GM23338 (cell line): Measurements from ENCODE around the gene SCN4B. TPM values are rescaled to one million over a fixed set of nuclear protein-coding genes. Genes with fewer than 3 reads are reported as not detected.

Experiments used
- ATAC-seq: fragments of 200-7000 bp; cut with Tn5 transposase; 3 replicates; pipeline ENCODE4 v1.9.1; 2020
- DNase-seq: peaks from one replicate; pipeline ENCODE4 v3.0.0-alpha.2; 2015; ENCODE audit warnings: low spot score
- H2AFZ ChIP-seq: fragments of 200-600 bp; sonication (generic); 2 replicates; pipeline ENCODE4 v1.8.0; 2016; ENCODE audit warnings: antibody characterized with exemption, mild to moderate bottlenecking, moderate library complexity
- H3F3A ChIP-seq: fragments of 200-600 bp; sonication (generic); replicated peaks from 2 replicates; pipeline ENCODE4 v1.8.0; 2017; ENCODE audit warnings: antibody characterized with exemption, mixed run types, low read depth
- H3K27ac ChIP-seq: fragments of 200-600 bp; sonication (generic); 2 replicates; pipeline ENCODE4 v1.6.1; 2016; ENCODE audit warnings: low read depth
- H3K27me3 ChIP-seq: fragments of 200-600 bp; sonication (generic); 2 replicates; pipeline ENCODE4 v1.8.0; 2016; ENCODE audit warnings: mild to moderate bottlenecking, mixed run types, moderate library complexity; ENCODE audit not compliant: insufficient read depth
- H3K36me3 ChIP-seq: fragments of 200-600 bp; sonication (generic); 2 replicates; pipeline ENCODE4 v1.8.0; 2016; ENCODE audit warnings: mild to moderate bottlenecking; ENCODE audit not compliant: insufficient read depth
- H3K4me1 ChIP-seq: fragments of 200-600 bp; sonication (generic); 2 replicates; pipeline ENCODE4 v1.8.0; 2016; ENCODE audit warnings: mild to moderate bottlenecking, moderate library complexity; ENCODE audit not compliant: insufficient read depth
- H3K4me2 ChIP-seq: fragments of 200-600 bp; sonication (generic); 2 replicates; pipeline ENCODE4 v1.7.1; 2017; ENCODE audit warnings: mixed run types
- H3K4me3 ChIP-seq: fragments of 200-600 bp; sonication (generic); 2 replicates; pipeline ENCODE4 v1.6.1; 2016; ENCODE audit warnings: mixed run types
- H3K79me2 ChIP-seq: fragments of 200-600 bp; sonication (generic); replicated peaks from 2 replicates; pipeline ENCODE4 v1.8.0; 2017; ENCODE audit warnings: mild to moderate bottlenecking; ENCODE audit not compliant: insufficient read depth
- H3K9me2 ChIP-seq: fragments of 200-600 bp; sonication (generic); 2 replicates; pipeline ENCODE4 v1.8.0; 2017; ENCODE audit not compliant: insufficient read depth
- H4K20me1 ChIP-seq: fragments of 200-600 bp; sonication (generic); replicated peaks from 2 replicates; pipeline ENCODE4 v1.8.0; 2017; ENCODE audit warnings: mild to moderate bottlenecking; ENCODE audit not compliant: insufficient read depth
- H3K27ac Mint-ChIP-seq: 2 replicates; pipeline ENCODE4 v1.8.0; 2020; ENCODE audit warnings: inconsistent platforms, mild to moderate bottlenecking, moderate library complexity, mixed read lengths
- H3K27me3 Mint-ChIP-seq: 3 replicates; pipeline ENCODE4 v1.8.0; 2022; ENCODE audit warnings: low read depth, mild to moderate bottlenecking, moderate library complexity, mixed read lengths, inconsistent platforms; ENCODE audit not compliant: insufficient read depth, poor library complexity
- H3K36me3 Mint-ChIP-seq: 3 replicates; pipeline ENCODE4 v1.8.0; 2021; ENCODE audit warnings: low read depth, mild to moderate bottlenecking, inconsistent platforms, moderate library complexity, mixed read lengths
- H3K4me1 Mint-ChIP-seq: 3 replicates; pipeline ENCODE4 v1.8.0; 2020; ENCODE audit warnings: mild to moderate bottlenecking, inconsistent platforms, mixed read lengths
- H3K4me3 Mint-ChIP-seq: 3 replicates; pipeline ENCODE4 v1.8.0; 2021; ENCODE audit warnings: moderate library complexity, mild to moderate bottlenecking, inconsistent platforms, mixed read lengths
- H3K9me3 Mint-ChIP-seq: 3 replicates; pipeline ENCODE4 v1.8.0; 2020; ENCODE audit warnings: moderate library complexity, mild to moderate bottlenecking, inconsistent platforms, mixed read lengths
- JUNB ChIP-seq: IDR thresholded peaks from one replicate; pipeline ENCODE4 v1.6.1; 2016; ENCODE audit warnings: antibody characterized with exemption; ENCODE audit not compliant: unreplicated experiment
- NANOG ChIP-seq: IDR thresholded peaks from 2 replicates; pipeline ENCODE4 v1.6.1; 2016; ENCODE audit warnings: antibody characterized with exemption, borderline replicate concordance
- POLR2AphosphoS5 ChIP-seq: IDR thresholded peaks from 2 replicates; pipeline ENCODE4 v1.6.1; 2016; ENCODE audit warnings: antibody characterized with exemption, low read depth
- STAT1 ChIP-seq: IDR thresholded peaks from one replicate; pipeline ENCODE4 v1.6.1; 2016; ENCODE audit warnings: antibody characterized with exemption; ENCODE audit not compliant: unreplicated experiment
- ZNF114 ChIP-seq: fragments of 250-450 bp; sonication (Bioruptor Pico); IDR thresholded peaks from 2 replicates; pipeline ENCODE4 v1.5.0; 2020; ENCODE audit warnings: mild to moderate bottlenecking, moderate library complexity
- ZNF331 ChIP-seq: fragments of 250-450 bp; sonication (Bioruptor Pico); IDR thresholded peaks from 2 replicates; pipeline ENCODE4 v1.5.0; 2020; ENCODE audit warnings: low read depth, mild to moderate bottlenecking, moderate library complexity
- polyA plus RNA-seq: library from polyadenylated mRNA; unstranded; fragments of >200 nt; fragmentation: Nextera tagmentation; extraction: Ambion mirVana; gene quantifications from 2 replicates; pipeline ENCODE4 v1.2.1, GENCODE V29; 2016
- total RNA-seq: library from RNA; depleted of rRNA; stranded (reverse); fragments of >200 nt; shearing (Covaris generic); gene quantifications from 2 replicates; pipeline ENCODE4 v1.2.3, GENCODE V29; 2014
- TF ChIP-seq, protein P1 (sequence below): fragments of 250-450 bp; sonication (Bioruptor Pico); IDR thresholded peaks from 2 replicates; pipeline ENCODE4 v1.5.0; 2020; ENCODE audit warnings: mild to moderate bottlenecking, moderate library complexity

The SCN4B gene
- total and polyA plus RNA-seq, 2 experiments from 2014 or later: 0.45 to 3.0 TPM

DNA sequence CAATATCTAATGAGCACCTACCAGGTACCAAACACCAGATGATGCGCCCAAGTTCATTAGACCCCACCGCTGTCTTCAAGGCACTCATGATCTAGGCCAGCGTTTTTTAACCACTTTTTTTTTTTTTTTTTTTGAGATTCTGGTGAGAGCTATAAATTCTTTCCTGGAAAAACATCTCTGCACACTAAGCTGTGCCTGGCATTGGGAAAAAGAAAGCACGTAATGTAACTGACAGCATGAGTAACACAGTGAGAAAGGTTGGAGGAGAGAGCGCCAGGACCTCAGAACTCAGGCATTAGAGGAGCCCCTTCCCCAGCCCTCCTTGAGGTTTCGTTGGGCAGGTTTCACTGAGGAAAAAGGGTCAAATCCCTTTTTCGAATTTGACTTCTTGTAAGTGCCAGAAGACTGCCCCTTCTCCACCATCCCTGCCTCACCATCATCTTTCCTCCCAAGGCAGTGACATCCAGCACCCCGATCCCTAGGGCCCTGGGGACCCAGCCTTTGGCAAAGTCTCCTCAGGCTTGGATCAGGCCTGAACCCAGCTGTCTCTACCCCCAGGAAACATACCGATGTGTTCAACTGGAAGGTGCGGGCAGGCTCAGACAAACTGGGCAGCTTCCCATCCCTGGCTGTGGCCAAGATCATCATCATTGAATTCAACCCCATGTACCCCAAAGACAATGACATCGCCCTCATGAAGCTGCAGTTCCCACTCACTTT lies 39.8 kb downstream of the SCN4B start (continued):
- TF ChIP-seq, protein P1, sequence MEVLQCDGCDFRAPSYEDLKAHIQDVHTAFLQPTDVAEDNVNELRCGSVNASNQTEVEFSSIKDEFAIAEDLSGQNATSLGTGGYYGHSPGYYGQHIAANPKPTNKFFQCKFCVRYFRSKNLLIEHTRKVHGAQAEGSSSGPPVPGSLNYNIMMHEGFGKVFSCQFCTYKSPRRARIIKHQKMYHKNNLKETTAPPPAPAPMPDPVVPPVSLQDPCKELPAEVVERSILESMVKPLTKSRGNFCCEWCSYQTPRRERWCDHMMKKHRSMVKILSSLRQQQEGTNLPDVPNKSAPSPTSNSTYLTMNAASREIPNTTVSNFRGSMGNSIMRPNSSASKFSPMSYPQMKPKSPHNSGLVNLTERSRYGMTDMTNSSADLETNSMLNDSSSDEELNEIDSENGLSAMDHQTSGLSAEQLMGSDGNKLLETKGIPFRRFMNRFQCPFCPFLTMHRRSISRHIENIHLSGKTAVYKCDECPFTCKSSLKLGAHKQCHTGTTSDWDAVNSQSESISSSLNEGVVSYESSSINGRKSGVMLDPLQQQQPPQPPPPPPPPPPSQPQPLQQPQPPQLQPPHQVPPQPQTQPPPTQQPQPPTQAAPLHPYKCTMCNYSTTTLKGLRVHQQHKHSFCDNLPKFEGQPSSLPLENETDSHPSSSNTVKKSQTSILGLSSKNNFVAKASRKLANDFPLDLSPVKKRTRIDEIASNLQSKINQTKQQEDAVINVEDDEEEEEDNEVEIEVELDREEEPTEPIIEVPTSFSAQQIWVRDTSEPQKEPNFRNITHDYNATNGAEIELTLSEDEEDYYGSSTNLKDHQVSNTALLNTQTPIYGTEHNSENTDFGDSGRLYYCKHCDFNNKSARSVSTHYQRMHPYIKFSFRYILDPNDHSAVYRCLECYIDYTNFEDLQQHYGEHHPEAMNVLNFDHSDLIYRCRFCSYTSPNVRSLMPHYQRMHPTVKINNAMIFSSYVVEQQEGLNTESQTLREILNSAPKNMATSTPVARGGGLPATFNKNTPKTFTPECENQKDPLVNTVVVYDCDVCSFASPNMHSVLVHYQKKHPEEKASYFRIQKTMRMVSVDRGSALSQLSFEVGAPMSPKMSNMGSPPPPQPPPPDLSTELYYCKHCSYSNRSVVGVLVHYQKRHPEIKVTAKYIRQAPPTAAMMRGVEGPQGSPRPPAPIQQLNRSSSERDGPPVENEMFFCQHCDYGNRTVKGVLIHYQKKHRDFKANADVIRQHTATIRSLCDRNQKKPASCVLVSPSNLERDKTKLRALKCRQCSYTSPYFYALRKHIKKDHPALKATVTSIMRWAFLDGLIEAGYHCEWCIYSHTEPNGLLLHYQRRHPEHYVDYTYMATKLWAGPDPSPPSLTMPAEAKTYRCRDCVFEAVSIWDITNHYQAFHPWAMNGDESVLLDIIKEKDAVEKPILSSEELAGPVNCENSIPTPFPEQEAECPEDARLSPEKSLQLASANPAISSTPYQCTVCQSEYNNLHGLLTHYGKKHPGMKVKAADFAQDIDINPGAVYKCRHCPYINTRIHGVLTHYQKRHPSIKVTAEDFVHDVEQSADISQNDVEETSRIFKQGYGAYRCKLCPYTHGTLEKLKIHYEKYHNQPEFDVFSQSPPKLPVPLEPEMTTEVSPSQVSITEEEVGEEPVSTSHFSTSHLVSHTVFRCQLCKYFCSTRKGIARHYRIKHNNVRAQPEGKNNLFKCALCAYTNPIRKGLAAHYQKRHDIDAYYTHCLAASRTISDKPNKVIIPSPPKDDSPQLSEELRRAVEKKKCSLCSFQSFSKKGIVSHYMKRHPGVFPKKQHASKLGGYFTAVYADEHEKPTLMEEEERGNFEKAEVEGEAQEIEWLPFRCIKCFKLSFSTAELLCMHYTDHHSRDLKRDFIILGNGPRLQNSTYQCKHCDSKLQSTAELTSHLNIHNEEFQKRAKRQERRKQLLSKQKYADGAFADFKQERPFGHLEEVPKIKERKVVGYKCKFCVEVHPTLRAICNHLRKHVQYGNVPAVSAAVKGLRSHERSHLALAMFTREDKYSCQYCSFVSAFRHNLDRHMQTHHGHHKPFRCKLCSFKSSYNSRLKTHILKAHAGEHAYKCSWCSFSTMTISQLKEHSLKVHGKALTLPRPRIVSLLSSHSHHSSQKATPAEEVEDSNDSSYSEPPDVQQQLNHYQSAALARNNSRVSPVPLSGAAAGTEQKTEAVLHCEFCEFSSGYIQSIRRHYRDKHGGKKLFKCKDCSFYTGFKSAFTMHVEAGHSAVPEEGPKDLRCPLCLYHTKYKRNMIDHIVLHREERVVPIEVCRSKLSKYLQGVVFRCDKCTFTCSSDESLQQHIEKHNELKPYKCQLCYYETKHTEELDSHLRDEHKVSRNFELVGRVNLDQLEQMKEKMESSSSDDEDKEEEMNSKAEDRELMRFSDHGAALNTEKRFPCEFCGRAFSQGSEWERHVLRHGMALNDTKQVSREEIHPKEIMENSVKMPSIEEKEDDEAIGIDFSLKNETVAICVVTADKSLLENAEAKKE (CRISPR knock-in tag): no peak
- no peak for TF ChIP-seq NANOG

DNA sequence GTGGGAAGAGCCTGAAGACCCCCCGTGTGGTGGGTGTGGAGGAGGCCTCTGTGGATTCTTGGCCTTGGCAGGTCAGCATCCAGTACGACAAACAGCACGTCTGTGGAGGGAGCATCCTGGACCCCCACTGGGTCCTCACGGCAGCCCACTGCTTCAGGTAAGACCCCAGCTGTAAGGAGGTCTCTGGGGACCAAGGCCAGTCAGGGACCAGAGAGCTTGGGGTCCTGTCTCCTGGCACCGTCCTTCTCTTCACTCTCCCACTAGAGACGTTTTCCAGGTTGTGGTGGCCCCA lies 40.9 kb downstream of the SCN4B start:
- DNase-seq: no peak
- no peaks in the 10 kb centered on the region for H4K20me1 ChIP-seq
- H3K27ac ChIP-seq: no peak overlapping the region
- no peak overlapping the region for H3K4me3 ChIP-seq
- H3K27me3 Mint-ChIP-seq: peaks cover 10% of the 10 kb centered on the region
- no peak overlapping the region for H2AFZ ChIP-seq
- no peaks in the 10 kb centered on the region for H3F3A ChIP-seq
- no peaks in the 10 kb centered on the region for H3K9me3 Mint-ChIP-seq
- no peak overlapping the region for H3K27ac Mint-ChIP-seq
- H3K4me2 ChIP-seq: no peak overlapping the region
- peaks cover 3% of the 10 kb centered on the region; the same call in 1 of the 2 replicates for H3K9me2 ChIP-seq
- H3K4me1 ChIP-seq: no peaks in the 10 kb centered on the region
- peaks cover 12% of the 10 kb centered on the region for H3K4me1 Mint-ChIP-seq
- H3K36me3 ChIP-seq: no peaks in the 10 kb centered on the region
- ATAC-seq: no peak
- H3K27me3 ChIP-seq: no peaks in the 10 kb centered on the region
- no peaks in the 10 kb centered on the region for H3K36me3 Mint-ChIP-seq
- no peaks in the 10 kb centered on the region for H3K79me2 ChIP-seq
- no peak overlapping the region for H3K4me3 Mint-ChIP-seq
- TF ChIP-seq ZNF114 (CRISPR knock-in tag): no peak
- no peak for TF ChIP-seq POLR2AphosphoS5
- TF ChIP-seq, protein P1 (CRISPR knock-in tag): no peak
- TF ChIP-seq ZNF331: no peak
- TF ChIP-seq STAT1: no peak
- TF ChIP-seq JUNB: no peak
